ENCODE results near the gene CLDN2. TPM values are rescaled to one million over a fixed set of nuclear protein-coding genes. Genes with fewer than 3 reads are reported as not detected.

Gene CLDN2
- total RNA-seq, 1 donor from 2014 or later, result not detected

GRCh38 chrX:106973433-106974149 is 53.4 kb downstream of the CLDN2 start:
- Mint-ChIP-seq H3K4me1 (no peaks in the 10 kb centered on the region), H3K9me3 (peaks cover 39% of the 10 kb centered on the region), H3K27me3 (ENCODE audit: low read depth) (no peaks in the 10 kb centered on the region), H3K4me3 (no peak overlapping the region), H3K27ac (no peak overlapping the region), H3K36me3 (peaks cover 39% of the 10 kb centered on the region)
- TF ChIP-seq CTCF (IDR thresholded peaks at IDR 0.05; ENCODE audit: unreplicated experiment), result no peak
- no peak for DNase-seq (ENCODE audit: low spot score in 2 of 2, unreplicated experiment in 2 of 2)

GRCh38 chrX:106976416-106976815 is 56.2 kb downstream of the CLDN2 start:
- Mint-ChIP-seq H3K4me1 (no peaks in the 10 kb centered on the region), H3K36me3 (peaks cover 18% of the 10 kb centered on the region), H3K27ac (no peak overlapping the region), H3K27me3 (ENCODE audit: low read depth) (no peaks in the 10 kb centered on the region), H3K4me3 (no peak overlapping the region), H3K9me3 (peaks cover 23% of the 10 kb centered on the region)
- no peak for DNase-seq (ENCODE audit: low spot score in 2 of 2, unreplicated experiment in 2 of 2)
- no peak for TF ChIP-seq CTCF (IDR thresholded peaks at IDR 0.05; ENCODE audit: unreplicated experiment)

Other genes starting within 250 kb of the CLDN2 start
- gene RNF128, start 193.7 kb upstream of the CLDN2 start, total RNA-seq, result 0.43 to 0.86 TPM (median 0.58 TPM) in 3 replicates
- gene TBC1D8B, start 117.7 kb upstream of the CLDN2 start, total RNA-seq, result 7.1 to 8.7 TPM (median 7.2 TPM) in 3 replicates
- not detected in 3 replicates for gene RIPPLY1, start 17.1 kb upstream of the CLDN2 start, total RNA-seq
- 22.2 to 23.0 TPM (median 22.9 TPM) in 3 replicates for gene MORC4, start 79.8 kb downstream of the CLDN2 start, total RNA-seq
- gene RBM41, start 198.4 kb downstream of the CLDN2 start, total RNA-seq, result 21.8 to 24.2 TPM (median 22.5 TPM) in 3 replicates